Fibroblast of lung (primary cell): ENCODE data around the gene COL4A2. TPM values are rescaled to one million over a fixed set of nuclear protein-coding genes. Genes with fewer than 3 reads are reported as not detected.

ENCODE experiments used
- DNase-seq, 2 donors: peaks; one replicate each; pipeline versions ENCODE4 v3.0.0 to v3.0.0-alpha.2; 2010; ENCODE audit warnings: low read depth in 2 of 2
- H2AFZ ChIP-seq: 2 replicates; pipeline ENCODE4 v1.5.1; 2012; ENCODE audit warnings: low read length, control low read depth, inconsistent platforms
- H3K27ac ChIP-seq: 2 replicates; pipeline ENCODE4 v1.5.1; 2011; ENCODE audit warnings: low read length, control low read depth; ENCODE audit not compliant: insufficient read depth
- H3K27me3 ChIP-seq: 2 replicates; pipeline ENCODE4 v1.5.1; 2011; ENCODE audit warnings: mild to moderate bottlenecking, low read length; ENCODE audit not compliant: control insufficient read depth, insufficient read depth
- H3K36me3 ChIP-seq: 2 replicates; pipeline ENCODE4 v1.5.1; 2011; ENCODE audit warnings: low read length; ENCODE audit not compliant: control insufficient read depth, insufficient read depth
- H3K4me1 ChIP-seq: 2 replicates; pipeline ENCODE4 v1.5.1; 2011; ENCODE audit warnings: low read length; ENCODE audit not compliant: control insufficient read depth, insufficient read depth; ENCODE audit errors: extremely low read depth
- H3K4me2 ChIP-seq: 2 replicates; pipeline ENCODE4 v1.5.1; 2011; ENCODE audit warnings: low read length, control low read depth; ENCODE audit not compliant: insufficient read depth; ENCODE audit errors: extremely low read depth
- H3K4me3 ChIP-seq, 4 experiments: fragments of 200-600 bp in 1 of 4; sonication (generic) in 1 of 4; replicated peaks in 1 of 4; 2 replicates each; pipeline ENCODE4 v1.5.1; 2011 to 2016; ENCODE audit warnings: low read length in 4 of 4, low read depth in 3 of 4, mild to moderate bottlenecking in 3 of 4, control low read depth in 2 of 4, inconsistent platforms in 1 of 4, mixed read lengths in 1 of 4; ENCODE audit not compliant: insufficient read depth in 1 of 4; ENCODE audit errors: control extremely low read depth in 1 of 4
- H3K79me2 ChIP-seq: 2 replicates; pipeline ENCODE4 v1.5.1; 2012; ENCODE audit warnings: mild to moderate bottlenecking, low read length, inconsistent platforms; ENCODE audit not compliant: control insufficient read depth, insufficient read depth
- H3K9ac ChIP-seq: 2 replicates; pipeline ENCODE4 v1.5.1; 2011; ENCODE audit warnings: mild to moderate bottlenecking, low read length, control low read depth; ENCODE audit not compliant: insufficient read depth
- H3K9me3 ChIP-seq: 2 replicates; pipeline ENCODE4 v1.5.1; 2012; ENCODE audit warnings: low read depth, low read length; ENCODE audit not compliant: control insufficient read depth, insufficient read depth
- H4K20me1 ChIP-seq: 2 replicates; pipeline ENCODE4 v1.5.1; 2011; ENCODE audit warnings: low read length; ENCODE audit not compliant: control insufficient read depth, insufficient read depth; ENCODE audit errors: extremely low read depth
- CTCF ChIP-seq, 2 donors: IDR thresholded peaks in 1 of 2; conservative IDR thresholded peaks in 1 of 2; 1 replicate in 1 of 2; 2 replicates in 1 of 2; pipeline ENCODE4 v1.5.1; 2011 to 2012; ENCODE audit warnings: low read length in 2 of 2, control low read depth in 1 of 2, inconsistent platforms in 1 of 2, low read depth in 1 of 2, mild to moderate bottlenecking in 1 of 2
- EZH2 ChIP-seq: IDR thresholded peaks from 2 replicates; pipeline ENCODE4 v1.5.1; 2012; ENCODE audit warnings: low read length, control low read depth, mild to moderate bottlenecking; ENCODE audit errors: missing control alignments
- polyA plus RNA-seq, 2 donors: library from polyadenylated mRNA; depleted of rRNA in 1 of 2; stranded (reverse) in 1 of 2; unstranded in 1 of 2; fragments of >200 nt; gene quantifications; 2 replicates each; pipeline ENCODE4 v1.2.1, GENCODE V29; 2011 to 2012; ENCODE audit warnings: missing spikeins in 1 of 2
- total RNA-seq: library from RNA; depleted of rRNA; stranded (reverse); fragments of >200 nt; gene quantifications from 2 replicates; pipeline ENCODE4 v1.2.1, GENCODE V29; 2014

Gene COL4A2
- total and polyA plus RNA-seq, 2 donors (not counting 1 experiment from before 2014, with no cell fraction given) = 93.1 to 463 TPM

- TF ChIP-seq CTCF (conservative IDR thresholded peaks at IDR 0.05 in 1 of 2, IDR thresholded peaks at IDR 0.05 in 1 of 2; ENCODE audit: low read depth in 1 of 2, low read length in 2 of 2) = no peak
- no peak for TF ChIP-seq EZH2
- no peak for DNase-seq
These were observed 210.6 kb downstream of the COL4A2 start for GRCh38 chr13:110517505-110518225.

DNA sequence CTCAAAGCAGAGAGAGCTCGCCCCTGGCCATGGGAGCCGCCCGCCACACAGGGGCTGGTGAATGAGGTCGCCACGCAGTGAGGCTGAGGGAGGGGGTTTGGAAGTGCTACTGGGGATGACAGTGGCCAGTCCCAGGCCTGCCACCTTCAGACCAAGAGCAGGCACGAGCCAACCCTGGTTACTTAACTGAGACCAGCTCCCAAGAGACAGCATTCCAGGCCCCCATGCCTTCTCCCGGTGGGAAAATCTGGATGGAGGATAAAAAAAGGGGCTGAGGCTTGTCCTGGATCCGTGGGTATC lies 211.1 kb downstream of the COL4A2 start:
- no peak for TF ChIP-seq EZH2
- TF ChIP-seq CTCF (conservative IDR thresholded peaks at IDR 0.05 in 1 of 2, IDR thresholded peaks at IDR 0.05 in 1 of 2; ENCODE audit: low read depth in 1 of 2, low read length in 2 of 2) = no peak
- Histone ChIP-seq H4K20me1 (no peaks in the 10 kb centered on the region), H3K79me2 (no peaks in the 10 kb centered on the region), H3K9ac (no peak overlapping the region), H2AFZ (no peak overlapping the region), H3K27me3 (no peaks in the 10 kb centered on the region), H3K4me2 (no peak overlapping the region), H3K9me3 (no peaks in the 10 kb centered on the region), H3K36me3 (no peaks in the 10 kb centered on the region), H3K27ac (no peak overlapping the region), H3K4me3 (no peak overlapping the region), H3K4me1 (no peaks in the 10 kb centered on the region)
- no peak for DNase-seq

More at GRCh38 chr13:110517505-110518225, 210.6 kb downstream of the COL4A2 start:
- H3K36me3 ChIP-seq = peaks cover 1% of the 10 kb centered on the region
- no peak overlapping the region for H3K4me2 ChIP-seq
- no peak overlapping the region for H3K27ac ChIP-seq
- H3K9ac ChIP-seq = no peak overlapping the region
- no peak overlapping the region for H2AFZ ChIP-seq
- no peaks in the 10 kb centered on the region for H3K27me3 ChIP-seq
- H3K9me3 ChIP-seq = no peaks in the 10 kb centered on the region
- H4K20me1 ChIP-seq = no peaks in the 10 kb centered on the region
- H3K4me3 ChIP-seq = no peak overlapping the region
- no peaks in the 10 kb centered on the region for H3K4me1 ChIP-seq
- no peaks in the 10 kb centered on the region for H3K79me2 ChIP-seq

- Histone ChIP-seq H3K4me3 (no peak overlapping the region), H3K9ac (no peak overlapping the region), H3K9me3 (no peaks in the 10 kb centered on the region), H3K4me1 (no peaks in the 10 kb centered on the region), H4K20me1 (no peaks in the 10 kb centered on the region), H3K4me2 (no peak overlapping the region), H3K36me3 (no peaks in the 10 kb centered on the region), H3K27ac (no peak overlapping the region), H2AFZ (no peak overlapping the region), H3K79me2 (no peaks in the 10 kb centered on the region), H3K27me3 (no peaks in the 10 kb centered on the region)
- DNase-seq = no peak
- TF ChIP-seq CTCF (conservative IDR thresholded peaks at IDR 0.05 in 1 of 2, IDR thresholded peaks at IDR 0.05 in 1 of 2; ENCODE audit: low read depth in 1 of 2, low read length in 2 of 2) (no peak), EZH2 (no peak)
These were observed 211.5 kb downstream of the COL4A2 start for GRCh38 chr13:110518571-110518970.
